Neuron (in vitro differentiated cells): ENCODE results near the gene MAPK12.

Source experiments
- H2AFZ ChIP-seq: one replicate; pipeline ENCODE4 v1.6.1; 2013; ENCODE audit warnings: low read depth, mild to moderate bottlenecking, inconsistent platforms, low read length, moderate library complexity
- H3K27me3 ChIP-seq: one replicate; pipeline ENCODE4 v1.6.1; 2013; ENCODE audit warnings: low read length; ENCODE audit not compliant: insufficient read depth
- H3K36me3 ChIP-seq: one replicate; pipeline ENCODE4 v1.6.1; 2013; ENCODE audit warnings: low read length; ENCODE audit not compliant: insufficient read depth
- H3K4me1 ChIP-seq: one replicate; pipeline ENCODE4 v1.6.1; 2013; ENCODE audit warnings: low read length; ENCODE audit not compliant: insufficient read depth
- H3K4me3 ChIP-seq: 2 replicates; pipeline ENCODE4 v1.5.1; 2013; ENCODE audit warnings: mild to moderate bottlenecking, low read length, moderate library complexity
- H3K9me3 ChIP-seq: one replicate; pipeline ENCODE4 v1.6.1; 2013; ENCODE audit warnings: low read length

Gene MAPK12

GRCh38 chr22:50261615-50262459, at the start of gene MAPK12:
TSS of gene MAPK12 (minus strand) at chr22:50261683. CDS start at chr22:50261509, 174 bp downstream.
- peaks cover 24% of the 10 kb centered on the region for H3K36me3 ChIP-seq
- H3K27me3 ChIP-seq = no peaks in the 10 kb centered on the region
- peak within 1 kb of the TSS; percentile 5 for H2AFZ ChIP-seq
- H3K4me3 ChIP-seq = peak within 1 kb of the TSS; percentile 58
- H3K9me3 ChIP-seq = peaks cover 1% of the 10 kb centered on the region
- H3K4me1 ChIP-seq = peaks cover 20% of the 10 kb centered on the region

GRCh38 chr22:50310949-50311444, 49.5 kb upstream of the MAPK12 start:
- Histone ChIP-seq H3K9me3 (no peaks in the 10 kb centered on the region), H2AFZ (no peak overlapping the region), H3K4me3 (no peak overlapping the region), H3K4me1 (peaks cover 22% of the 10 kb centered on the region), H3K27me3 (no peaks in the 10 kb centered on the region), H3K36me3 (peaks cover 9% of the 10 kb centered on the region)

- no peaks in the 10 kb centered on the region for H3K27me3 ChIP-seq
- H3K4me1 ChIP-seq = peaks cover 30% of the 10 kb centered on the region
- no peaks in the 10 kb centered on the region for H3K9me3 ChIP-seq
- no peak overlapping the region for H3K4me3 ChIP-seq
- H3K36me3 ChIP-seq = peaks cover 9% of the 10 kb centered on the region
- no peak overlapping the region for H2AFZ ChIP-seq
These were observed 48.7 kb upstream of the MAPK12 start for GRCh38 chr22:50310031-50310722.

- H3K27me3 ChIP-seq = no peaks in the 10 kb centered on the region
- H3K4me1 ChIP-seq = peaks cover 36% of the 10 kb centered on the region
- H3K9me3 ChIP-seq = no peaks in the 10 kb centered on the region
- peaks cover 9% of the 10 kb centered on the region for H3K36me3 ChIP-seq
- H3K4me3 ChIP-seq = no peak overlapping the region
- no peak overlapping the region for H2AFZ ChIP-seq
These were observed 48.1 kb upstream of the MAPK12 start for GRCh38 chr22:50309601-50309991.

- Histone ChIP-seq H2AFZ (no peak overlapping the region), H3K27me3 (no peaks in the 10 kb centered on the region), H3K36me3 (peaks cover 8% of the 10 kb centered on the region), H3K9me3 (no peaks in the 10 kb centered on the region), H3K4me1 (peaks cover 40% of the 10 kb centered on the region), H3K4me3 (no peak overlapping the region)
These were observed 47.6 kb upstream of the MAPK12 start for GRCh38 chr22:50308986-50309600.

- Histone ChIP-seq H3K27me3 (no peaks in the 10 kb centered on the region), H3K4me3 (no peak overlapping the region), H2AFZ (no peak overlapping the region), H3K4me1 (peaks cover 45% of the 10 kb centered on the region), H3K36me3 (peaks cover 13% of the 10 kb centered on the region), H3K9me3 (no peaks in the 10 kb centered on the region)
These were observed 47.1 kb upstream of the MAPK12 start for GRCh38 chr22:50308597-50308935.

- Histone ChIP-seq H3K4me1 (peaks cover 49% of the 10 kb centered on the region), H3K9me3 (no peaks in the 10 kb centered on the region), H3K4me3 (no peak overlapping the region), H2AFZ (no peak overlapping the region), H3K27me3 (no peaks in the 10 kb centered on the region), H3K36me3 (peaks cover 18% of the 10 kb centered on the region)
These were observed 46.6 kb upstream of the MAPK12 start for GRCh38 chr22:50307890-50308596.

GRCh38 chr22:50306753-50307749, 45.6 kb upstream of the MAPK12 start, which contains the start of gene PLXNB2:
TSS of gene PLXNB2 (minus strand) at chr22:50307646. CDS start at chr22:50290584, 17,062 bp downstream.
- Histone ChIP-seq H2AFZ (no peak within 1 kb of the TSS), H3K9me3 (no peaks in the 10 kb centered on the region), H3K4me3 (peak within 1 kb of the TSS; percentile 97), H3K36me3 (peaks cover 19% of the 10 kb centered on the region), H3K27me3 (no peaks in the 10 kb centered on the region), H3K4me1 (peaks cover 49% of the 10 kb centered on the region)

GRCh38 chr22:50305923-50306566, 44.6 kb upstream of the MAPK12 start:
- H2AFZ ChIP-seq = no peak overlapping the region
- H3K36me3 ChIP-seq = peaks cover 19% of the 10 kb centered on the region
- no peaks in the 10 kb centered on the region for H3K9me3 ChIP-seq
- H3K27me3 ChIP-seq = no peaks in the 10 kb centered on the region
- peaks cover 49% of the 10 kb centered on the region for H3K4me1 ChIP-seq
- peak overlapping the region; percentile 97 for H3K4me3 ChIP-seq

GRCh38 chr22:50305393-50305922, 44.0 kb upstream of the MAPK12 start:
- Histone ChIP-seq H3K27me3 (no peaks in the 10 kb centered on the region), H2AFZ (no peak overlapping the region), H3K4me1 (peaks cover 49% of the 10 kb centered on the region), H3K4me3 (peak overlapping the region; percentile 97), H3K36me3 (peaks cover 25% of the 10 kb centered on the region), H3K9me3 (no peaks in the 10 kb centered on the region)
